Stimulated activated CD8-positive, alpha-beta memory T cell treated with anti-CD3 and anti-CD28 coated beads, Interleukin-4, amount 100 ng/mL, for 4 hours (primary cell): ENCODE measurements around the gene MRNIP.

Source experiments
- DNase-seq, 2 donors: peaks; one replicate each; pipeline ENCODE4 v3.0.0-alpha.2; 2020; ENCODE audit warnings: low read depth in 2 of 2, low spot score in 1 of 2

MRNIP gene, protein sequence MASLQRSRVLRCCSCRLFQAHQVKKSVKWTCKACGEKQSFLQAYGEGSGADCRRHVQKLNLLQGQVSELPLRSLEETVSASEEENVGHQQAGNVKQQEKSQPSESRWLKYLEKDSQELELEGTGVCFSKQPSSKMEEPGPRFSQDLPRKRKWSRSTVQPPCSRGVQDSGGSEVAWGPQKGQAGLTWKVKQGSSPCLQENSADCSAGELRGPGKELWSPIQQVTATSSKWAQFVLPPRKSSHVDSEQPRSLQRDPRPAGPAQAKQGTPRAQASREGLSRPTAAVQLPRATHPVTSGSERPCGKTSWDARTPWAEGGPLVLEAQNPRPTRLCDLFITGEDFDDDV

DNA sequence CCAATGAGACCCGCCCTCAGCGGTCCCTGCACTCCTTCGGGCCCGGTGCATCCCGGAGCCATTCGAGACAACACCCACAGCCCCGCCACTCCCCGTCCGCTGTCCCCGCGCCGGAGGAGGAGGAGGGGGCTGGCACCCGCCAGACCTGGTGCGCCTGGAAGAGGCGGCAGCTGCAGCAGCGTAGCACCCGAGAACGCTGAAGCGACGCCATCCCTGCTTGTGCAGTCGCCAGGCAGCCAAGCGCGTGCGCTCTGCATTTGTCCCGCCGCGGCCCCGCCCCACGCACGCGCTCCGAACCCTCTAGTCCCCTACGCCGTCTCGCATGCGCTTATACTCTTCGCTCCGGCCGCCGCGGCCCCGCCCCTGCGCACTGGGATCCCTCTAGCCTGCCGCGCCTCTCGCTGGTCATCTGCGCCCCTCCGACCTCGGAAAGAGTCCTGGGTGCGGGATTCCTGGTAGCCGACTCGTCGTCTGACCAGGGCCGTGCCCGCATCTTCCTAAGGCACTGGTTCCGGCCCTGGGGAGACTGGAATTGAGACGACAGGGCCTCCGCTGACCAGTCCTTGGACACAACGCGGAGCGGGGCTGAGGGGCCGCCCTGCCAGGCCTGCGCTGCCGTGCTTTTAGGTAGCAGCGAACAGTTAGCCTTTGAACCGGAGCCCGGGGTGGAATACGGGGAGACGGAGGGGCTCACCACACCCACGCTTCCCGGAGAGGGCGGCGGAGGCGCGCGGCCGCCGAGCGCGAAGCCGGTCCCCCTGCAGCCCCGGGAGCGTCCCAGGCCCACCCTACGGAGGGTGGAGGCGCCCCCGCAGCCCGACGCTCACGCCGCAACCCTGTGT is at the start of gene MRNIP:
MRNIP (minus strand) TSS at position 232 of the 842 bp plus-strand sequence; CDS start at position 211, 21 bp downstream.
- peak; percentile 75 to 86 for DNase-seq

DNA sequence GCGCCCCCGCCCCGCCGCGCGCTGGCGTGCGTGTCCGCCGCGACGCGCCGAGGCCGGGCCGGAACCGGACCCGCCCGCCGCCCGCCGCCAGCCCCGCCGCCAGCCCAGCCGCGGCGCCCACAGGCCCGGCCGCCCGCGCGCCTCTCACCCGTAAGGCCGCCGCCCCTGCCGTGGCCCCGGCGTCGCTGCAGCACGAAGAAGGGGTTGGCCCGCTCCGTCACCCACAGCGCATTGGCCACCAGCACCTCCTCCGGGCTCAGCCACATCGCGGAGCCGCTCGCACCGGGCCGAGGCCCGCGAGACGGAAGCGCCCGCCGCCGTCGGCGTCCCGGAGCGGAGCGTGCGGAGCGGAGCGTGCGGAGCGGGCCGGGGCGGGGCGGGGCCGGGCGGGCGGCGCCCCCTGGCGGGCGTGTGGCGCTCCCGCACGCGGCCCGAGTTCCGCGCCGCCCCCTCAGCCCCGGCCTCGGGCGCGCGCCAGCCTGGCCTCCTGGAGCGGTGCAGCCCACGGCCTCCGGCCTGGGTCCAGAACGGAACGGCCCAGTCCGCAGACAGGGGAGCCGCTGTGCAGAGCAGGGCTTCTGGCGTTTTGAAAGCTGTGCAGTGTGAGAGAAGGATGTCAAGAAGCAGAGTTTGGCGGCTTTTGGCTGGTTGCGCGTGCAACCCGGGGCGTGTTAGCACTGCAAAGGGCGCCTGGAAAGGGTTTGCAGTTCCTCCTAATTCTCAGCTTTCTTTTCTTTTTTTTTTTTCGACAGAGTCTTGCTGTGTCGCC is 49.1 kb upstream of the MRNIP start, which contains the start of gene TBC1D9B:
TBC1D9B (minus strand) TSS at position 342 of the 769 bp plus-strand sequence; CDS start at position 266, 76 bp downstream.
- DNase-seq, result peak; percentile 12 to 38

DNA sequence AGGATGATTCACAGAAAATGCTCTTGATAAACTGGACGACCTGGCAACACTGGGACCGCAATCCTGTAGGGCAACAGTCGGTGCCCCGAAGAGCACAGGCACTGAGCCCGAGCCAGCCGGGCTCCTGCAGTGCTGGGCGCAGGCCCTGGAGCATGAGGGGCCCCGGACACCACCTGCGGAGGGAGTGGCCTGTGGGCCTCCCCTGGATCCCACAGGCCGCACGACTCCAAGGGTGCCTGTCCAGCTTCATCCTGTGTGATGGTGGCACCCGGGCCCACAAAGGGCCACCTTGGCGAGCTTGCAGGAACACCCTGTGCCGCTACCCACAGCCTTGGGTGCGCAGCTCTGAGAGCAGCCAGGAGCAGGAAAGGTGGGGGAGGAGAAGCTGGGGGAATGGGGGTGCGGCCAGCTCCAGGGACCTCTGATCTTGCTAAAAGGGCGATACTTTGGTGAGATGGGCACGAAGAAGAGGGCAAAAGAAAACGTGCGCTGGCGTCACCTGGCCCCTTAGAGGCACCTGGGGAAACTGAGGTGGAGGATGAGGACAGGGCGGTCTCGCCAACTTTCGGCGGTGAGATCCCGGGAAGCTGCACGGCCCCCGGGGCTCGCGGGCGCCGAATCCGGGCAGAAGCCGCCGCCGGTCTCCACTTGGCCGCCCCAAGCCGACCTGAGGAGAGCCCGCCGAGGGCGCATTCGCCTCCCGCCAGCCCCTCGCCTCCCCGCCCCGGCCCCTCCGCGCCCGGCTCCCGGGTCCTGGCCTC is 48.4 kb upstream of the MRNIP start:
- no peak for DNase-seq

DNA sequence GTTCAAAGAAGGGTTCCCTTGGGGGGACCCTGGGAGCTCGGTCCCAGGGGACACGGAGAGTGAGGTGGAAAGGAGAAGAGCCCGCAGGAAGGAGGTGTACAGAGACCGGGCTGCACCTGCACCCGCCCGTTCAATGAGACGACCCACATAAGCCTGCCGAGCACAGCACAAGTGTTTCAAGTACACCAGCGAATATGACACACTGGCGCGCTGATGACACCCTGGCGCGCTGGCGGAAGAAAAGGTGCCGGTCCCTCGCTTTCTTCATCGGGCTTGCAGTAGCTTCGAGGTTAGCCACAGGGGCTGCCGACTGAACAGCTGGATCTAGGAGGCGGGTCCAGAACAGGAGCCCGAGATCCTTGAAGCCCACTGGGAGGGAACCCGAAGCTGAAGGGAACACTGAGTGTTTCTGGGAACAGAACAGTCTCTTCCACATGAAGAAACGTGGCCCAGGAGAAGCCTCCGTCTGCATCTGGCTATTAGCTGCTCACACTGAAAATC is 47.7 kb upstream of the MRNIP start:
- DNase-seq, result no peak

DNA sequence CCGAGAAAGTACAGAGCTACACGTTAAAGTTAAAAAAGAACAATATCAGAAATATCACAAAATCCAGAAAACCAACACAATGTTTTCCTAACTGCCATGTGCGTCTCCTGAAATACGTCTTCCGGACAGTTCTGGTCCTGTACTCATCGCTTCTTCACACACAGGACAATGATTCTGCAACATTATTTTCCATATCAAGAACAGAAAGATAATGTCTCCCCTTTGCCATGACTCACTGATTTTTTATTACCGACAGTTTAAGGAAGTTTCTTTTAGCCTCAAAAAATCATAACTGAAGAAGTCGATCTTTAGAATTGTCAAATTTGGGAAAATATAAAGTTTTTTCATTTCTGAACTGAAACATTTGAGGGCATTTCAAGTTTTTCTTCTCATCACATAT is 46.5 kb upstream of the MRNIP start:
- DNase-seq, result no peak

DNA sequence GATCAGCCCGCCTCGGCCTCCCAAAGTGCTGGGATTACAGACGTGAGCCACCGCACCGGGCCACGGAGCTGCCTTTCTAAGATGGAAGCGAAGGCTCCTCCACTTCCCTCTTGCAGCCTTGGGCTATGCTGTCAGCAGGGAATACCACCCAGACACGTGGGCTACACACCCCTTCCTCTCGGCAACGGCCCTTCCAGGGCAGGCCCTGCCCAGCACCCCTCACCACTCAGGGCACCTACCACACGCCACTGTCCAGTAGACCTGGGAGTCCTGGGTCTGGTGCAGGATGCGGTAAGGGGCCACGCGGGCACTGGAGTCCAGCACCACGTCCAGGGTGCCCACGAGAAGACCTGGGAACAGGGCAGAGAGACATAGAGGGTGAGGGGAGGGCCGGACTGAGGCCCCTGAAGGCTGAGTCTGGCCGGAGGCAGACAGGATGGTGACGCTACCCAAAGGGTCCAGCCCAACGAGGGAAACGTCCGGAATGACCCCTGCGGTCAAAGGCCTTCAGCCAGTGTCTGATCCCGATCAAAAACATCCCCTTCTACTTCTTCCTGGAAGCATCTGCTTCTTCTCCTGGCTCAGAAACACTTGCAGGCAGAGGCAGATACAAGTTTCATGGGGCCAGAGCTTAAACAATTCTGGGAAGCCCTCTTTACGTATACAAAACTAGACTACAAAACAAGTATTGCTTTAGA is 46.0 kb upstream of the MRNIP start:
- no peak for DNase-seq

DNA sequence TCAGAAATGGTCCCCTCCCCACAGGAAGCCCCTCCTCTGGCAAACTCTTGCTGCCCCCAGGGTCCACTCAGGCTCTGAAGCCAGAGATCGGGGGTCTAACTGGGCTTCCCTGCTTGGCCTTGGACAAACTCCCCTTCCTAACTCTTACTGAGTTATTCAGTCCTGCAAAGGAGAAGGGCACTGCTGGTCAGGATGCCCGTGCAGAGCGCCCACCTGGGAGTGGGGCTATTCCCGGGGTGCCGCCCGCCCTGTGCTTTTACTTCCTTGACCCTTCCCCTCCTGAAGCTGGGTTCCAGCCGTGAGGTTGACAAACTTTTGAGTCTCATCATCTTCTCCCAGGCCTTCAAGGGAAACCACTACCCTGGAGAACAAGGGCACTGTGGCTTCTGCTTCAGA is 44.1 kb upstream of the MRNIP start:
- DNase-seq, result no peak

DNA sequence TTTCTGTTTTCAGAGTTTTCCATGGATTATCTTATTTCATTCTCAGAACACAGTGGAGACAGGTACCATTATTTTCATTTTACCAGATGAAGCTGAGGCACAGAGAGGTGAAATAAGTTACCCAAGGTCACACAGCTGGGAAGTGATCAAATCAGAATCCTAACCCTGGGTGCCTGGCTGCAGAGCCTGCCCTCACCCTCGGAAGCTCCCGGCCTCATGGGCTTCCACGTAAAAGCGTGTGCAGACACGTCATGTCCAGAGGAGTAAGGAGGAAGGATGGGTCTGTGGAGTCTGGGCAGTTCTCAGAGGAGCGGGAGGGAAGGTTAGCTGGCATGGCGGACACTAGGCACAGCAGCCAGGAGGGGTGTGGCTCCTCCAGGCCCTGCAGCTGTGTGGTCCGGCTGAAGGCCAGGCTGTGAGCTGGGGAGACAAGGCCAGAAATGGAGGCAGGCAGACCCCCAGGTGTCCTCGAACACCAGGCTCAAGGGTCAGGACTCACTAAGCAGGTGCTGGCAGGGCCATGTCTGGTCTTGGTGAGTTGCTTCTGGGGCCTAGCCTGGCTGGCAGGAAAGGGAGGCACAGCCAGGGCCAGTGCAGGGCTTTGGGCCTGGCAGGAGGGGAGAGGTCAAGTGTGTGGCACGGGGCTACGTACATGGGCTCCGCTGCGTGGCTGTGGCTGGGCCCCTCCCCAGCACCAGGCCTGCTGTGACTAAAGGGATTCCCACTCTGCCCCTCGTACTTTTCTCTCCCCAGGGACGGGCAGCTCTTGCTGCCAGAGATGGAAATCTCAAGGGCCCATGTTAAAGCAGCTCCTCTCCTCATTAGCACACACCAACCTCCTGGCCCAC is 43.5 kb upstream of the MRNIP start:
- no peak for DNase-seq

DNA sequence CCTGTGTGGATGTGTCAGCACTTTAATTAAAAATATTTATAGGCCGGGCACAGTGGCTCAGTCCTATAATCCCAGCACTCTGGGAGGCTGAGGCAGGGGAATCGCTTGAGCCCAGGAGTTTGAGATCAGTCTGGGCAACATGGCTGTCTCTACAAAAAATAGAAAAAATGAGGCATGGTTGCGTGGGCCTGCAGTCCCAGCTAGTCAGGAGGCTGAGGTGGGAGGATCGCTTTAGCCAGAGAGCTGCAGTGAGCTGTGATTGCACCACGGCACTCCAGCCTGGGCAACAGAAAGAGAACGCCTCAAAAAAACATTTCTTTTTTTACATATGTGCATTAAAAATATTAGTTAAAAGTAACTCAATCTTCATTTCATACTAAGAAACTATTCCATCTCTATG is 42.8 kb upstream of the MRNIP start:
- DNase-seq, result no peak

DNA sequence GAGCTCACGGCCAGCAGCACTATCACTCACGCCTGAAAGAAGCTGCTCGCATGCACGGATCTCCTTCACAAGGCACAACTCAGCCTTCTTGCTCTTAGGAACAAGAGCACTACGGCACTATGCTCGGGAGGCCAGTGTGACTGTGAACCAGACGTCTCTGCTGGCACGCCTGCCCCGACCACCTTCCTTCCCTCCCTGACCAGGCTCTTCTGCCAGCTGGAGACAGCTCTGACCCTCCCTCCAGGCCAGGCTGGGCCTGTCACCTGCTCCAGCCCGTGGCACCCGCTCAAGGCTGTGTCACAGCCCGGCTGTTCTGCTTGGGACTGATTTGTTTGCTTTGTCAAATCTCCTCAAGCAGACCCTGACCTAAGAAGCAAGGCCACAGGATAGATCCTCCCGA is 42.1 kb upstream of the MRNIP start:
- DNase-seq, result no peak

DNA sequence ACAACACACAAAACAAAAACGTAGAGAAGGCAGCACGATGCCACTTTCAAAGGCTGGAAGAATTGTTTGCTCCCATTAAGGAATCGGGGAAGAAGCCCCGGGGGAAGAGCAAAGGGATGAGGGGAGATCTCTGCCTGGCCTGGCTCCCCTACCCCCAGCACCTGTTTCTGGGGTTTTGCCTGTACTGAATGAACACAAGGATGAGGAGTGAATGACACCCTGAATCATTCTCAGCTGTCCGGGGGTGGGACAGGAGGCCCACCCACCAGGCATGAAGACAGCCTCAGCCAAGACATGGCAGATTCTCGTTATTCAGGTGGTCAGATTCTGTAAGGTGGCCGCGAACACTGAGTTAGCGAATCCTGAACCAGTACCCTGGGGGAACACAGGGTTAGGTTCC is 41.6 kb upstream of the MRNIP start:
- DNase-seq, result no peak

DNA sequence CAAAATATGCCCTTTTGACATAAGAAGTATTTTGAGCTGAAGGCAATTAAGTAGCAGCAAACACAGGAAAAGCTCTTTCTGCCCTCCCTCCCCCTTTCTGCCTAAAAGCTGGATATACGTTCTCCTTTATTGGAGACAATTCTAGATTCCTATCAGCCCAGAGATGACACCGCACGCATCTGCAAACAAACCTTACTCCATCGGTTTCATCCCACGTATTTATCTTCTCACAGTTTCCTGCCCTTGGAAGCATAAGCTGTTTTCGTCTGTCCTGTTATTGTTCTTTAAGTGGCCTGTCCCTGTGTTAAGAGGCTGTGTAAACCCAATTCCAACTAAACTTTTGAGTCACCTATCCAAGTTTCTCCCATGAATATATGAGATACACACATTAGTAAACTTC is 37.2 kb upstream of the MRNIP start:
- no peak for DNase-seq

DNA sequence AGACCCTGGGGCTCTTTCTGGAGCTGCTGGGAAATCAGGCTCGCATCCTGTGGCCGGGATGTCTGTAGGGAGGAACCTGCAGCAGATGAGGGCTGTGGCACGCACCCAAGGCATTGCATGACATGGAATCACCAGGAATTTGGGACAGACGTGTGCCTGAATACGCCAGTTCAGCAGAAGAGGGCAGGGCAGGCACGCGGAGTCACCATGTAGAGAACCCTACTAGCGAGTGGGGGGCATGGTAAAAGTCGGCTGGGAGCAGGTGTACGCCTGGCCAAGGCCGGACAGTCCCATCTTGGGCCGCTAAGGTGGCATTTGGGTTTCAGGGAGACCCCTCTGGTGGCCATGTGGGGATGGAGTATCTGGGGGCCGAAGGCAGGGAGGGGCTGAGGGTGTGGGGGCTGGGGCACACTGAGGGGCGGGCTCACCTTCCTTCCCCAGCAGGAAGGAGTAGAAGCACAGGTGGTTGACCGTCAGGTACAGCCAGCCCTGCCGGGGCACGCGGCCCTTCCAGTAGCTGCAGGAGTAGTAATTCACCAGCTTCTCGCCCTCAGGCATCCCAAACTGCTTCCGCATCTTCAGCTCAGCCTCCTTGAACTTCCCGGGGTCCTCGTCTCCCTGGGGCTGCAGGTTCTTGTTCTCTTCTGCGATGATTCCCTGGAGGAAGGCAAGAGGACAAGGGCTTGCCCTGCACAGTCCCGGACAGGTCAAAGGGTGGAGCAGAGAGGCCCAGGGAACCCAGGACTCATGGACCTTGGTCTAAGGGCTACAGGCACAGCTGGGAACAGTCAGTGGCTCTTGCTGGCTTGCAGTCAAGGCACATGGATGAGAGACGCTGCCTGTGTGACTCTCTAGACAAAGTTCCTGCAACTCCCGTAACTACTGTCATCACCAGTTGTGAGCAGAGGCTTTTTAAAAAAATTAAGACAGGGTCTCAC is 35.6 kb upstream of the MRNIP start:
- no peak for DNase-seq

DNA sequence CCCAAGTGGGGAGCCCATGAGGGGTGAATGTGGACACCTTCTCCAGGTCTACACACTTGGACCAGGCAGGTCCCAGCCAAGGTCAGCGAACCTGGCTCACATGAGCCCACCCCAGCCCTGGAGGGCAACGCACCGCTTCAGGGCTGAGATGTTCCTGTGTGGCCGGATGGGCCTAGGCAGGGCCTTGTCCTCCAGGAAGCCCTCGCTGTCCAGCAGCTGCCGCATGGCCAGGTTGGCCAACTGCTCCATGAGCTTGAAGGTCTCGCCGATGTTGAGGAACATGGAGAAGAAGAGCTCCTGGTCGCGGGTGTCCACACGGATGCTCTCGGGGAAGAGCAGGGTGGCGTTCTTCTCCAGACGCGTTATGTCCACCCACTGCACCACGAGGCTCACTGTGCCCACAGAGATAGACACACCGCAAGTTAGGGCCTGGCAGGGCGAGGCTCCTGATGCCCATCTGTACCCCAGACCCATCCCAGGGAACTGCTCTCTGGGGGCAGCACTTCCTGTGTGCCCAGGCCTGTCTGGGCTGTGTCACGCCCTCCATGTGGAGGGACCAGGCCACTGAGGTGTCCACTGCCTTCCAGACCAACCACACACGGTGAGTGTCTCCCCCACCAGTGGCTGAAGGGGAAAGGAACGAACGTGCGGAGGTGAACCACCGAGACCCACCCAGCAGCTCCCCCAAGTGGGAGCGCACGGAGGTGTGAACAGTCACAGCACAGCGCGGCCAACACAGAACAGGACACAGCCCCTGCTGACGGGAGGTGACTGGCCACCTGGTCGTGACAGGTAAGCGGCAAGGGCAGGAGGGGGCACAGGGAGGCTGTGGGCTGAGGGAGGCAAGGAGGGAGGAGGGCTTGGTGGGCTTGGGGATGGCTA is 34.7 kb upstream of the MRNIP start:
- no peak for DNase-seq

DNA sequence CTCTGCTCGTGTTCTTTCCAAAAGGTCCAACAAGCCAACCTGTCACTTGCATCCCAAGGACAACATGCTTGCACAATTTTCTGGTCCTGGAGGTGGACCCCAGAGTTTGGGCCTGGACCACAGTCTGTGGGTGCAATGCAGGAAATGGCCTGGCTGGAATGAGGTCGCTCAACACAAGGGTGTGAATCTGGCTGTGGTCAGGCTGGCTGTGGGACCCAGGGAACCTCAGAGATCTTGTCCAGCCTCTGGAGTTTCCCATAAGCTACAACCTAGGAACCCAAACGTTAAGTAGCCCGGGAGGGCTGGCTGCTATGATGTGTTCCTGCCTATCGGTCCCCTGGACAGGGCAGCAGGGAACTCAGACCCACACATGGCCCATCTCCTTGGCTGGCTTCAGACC is 33.6 kb upstream of the MRNIP start:
- DNase-seq, result no peak

DNA sequence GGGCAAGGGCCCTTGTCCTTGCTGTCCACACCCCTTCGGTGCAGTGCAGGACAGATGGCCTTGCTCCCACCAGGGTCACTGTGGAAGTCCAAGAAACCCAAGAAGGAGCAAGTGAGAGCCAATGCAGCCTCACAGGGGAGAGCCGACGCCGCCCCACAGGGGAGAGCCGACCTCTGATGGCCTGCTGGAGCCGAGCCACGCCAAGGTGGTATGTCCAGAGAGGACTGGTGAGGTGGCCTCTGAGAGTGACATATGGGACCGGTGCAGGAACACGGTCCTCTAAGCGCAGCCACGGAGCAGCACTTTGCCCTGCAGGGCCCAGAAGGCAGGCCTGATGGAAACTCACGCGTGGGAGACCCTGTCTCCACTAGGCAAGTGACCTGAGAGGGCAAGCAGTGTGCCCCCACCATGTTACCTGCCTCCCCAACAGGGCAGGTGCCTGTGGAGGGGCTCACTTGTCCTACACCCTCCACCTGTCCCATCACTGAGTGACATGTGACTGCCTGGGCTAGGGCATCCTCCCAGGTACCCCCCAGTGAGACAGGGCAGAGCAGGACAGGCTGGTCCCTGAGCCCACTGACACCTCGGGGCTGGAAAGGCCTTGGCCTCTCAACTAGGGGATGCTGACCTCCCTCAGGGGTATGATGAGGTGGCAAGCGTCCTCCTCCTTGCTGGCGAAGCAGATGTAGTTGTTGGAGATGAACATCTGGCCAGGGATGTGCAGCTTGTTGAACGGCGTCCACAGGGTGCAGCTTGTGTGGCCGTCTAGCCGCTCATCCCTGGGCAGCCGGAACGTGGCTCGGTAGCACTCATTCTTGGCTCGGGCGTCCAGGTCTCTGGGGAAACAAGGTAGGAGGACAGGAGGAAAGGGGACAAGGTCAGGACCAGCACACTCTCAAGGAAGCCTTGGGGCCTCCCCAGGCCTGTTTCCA is 32.4 kb upstream of the MRNIP start:
- DNase-seq, result no peak
